HCT116 (cell line): ENCODE measurements around the gene NENF. TPM values are rescaled to one million over a fixed set of nuclear protein-coding genes. Genes with fewer than 3 reads are reported as not detected.

Source experiments
- ATAC-seq: fragments of 200-7000 bp; cut with Tn5 transposase; 2 replicates; pipeline ENCODE4 v1.9.1; 2020; ENCODE audit warnings: mild to moderate bottlenecking, moderate library complexity
- BruUV-seq: library from RNA; stranded (reverse); fragments of 400-500 nt; replicated peaks from 2 replicates; lab custom pipeline; 2021; lab: Mats Ljungman, UMichigan
- CTCF ChIA-PET: fragments of 300-600 bp; sonication (Branson Sonifier 250); formaldehyde crosslinking; loops from one replicate; lab custom pipeline; 2021; ENCODE audit warnings: antibody characterized with exemption; lab: Charles Lee
- POLR2A ChIA-PET: fragments of 300-600, 350-600 bp; sonication (Branson Sonifier 250); formaldehyde crosslinking; loops from one replicate; lab custom pipeline; 2021; ENCODE audit warnings: antibody characterized with exemption; lab: Charles Lee
- RAD21 ChIA-PET, 2 experiments: fragments of 300-600 bp; sonication (Branson Sonifier 250); formaldehyde crosslinking; loops; one replicate each; lab custom pipeline; 2023; ENCODE audit warnings: low total read pairs in 2 of 2; ENCODE audit not compliant: uncharacterized antibody in 2 of 2, unreplicated experiment in 2 of 2, low non-redundant PET in 1 of 2; lab: Charles Lee
- DNase-seq: peaks from one replicate; pipeline ENCODE4 v3.0.0-alpha.2; 2010; ENCODE audit warnings: low read depth, low spot score
- H2AFZ ChIP-seq: fragments of 200-600 bp; shearing (Covaris generic), sonication (generic); 2 replicates; pipeline ENCODE4 v1.6.1; 2017; ENCODE audit warnings: low read depth, mixed run types, mixed read lengths, antibody characterized with exemption, low read length; ENCODE audit not compliant: poor library complexity, severe bottlenecking
- H3K27ac ChIP-seq: 2 replicates; pipeline ENCODE4 v1.5.1; 2012; ENCODE audit warnings: low read depth, low read length
- H3K27me3 ChIP-seq: fragments of 200-600 bp; sonication (generic); 2 replicates; pipeline ENCODE4 v1.6.1; 2016; ENCODE audit warnings: mixed run types, low read length, mixed read lengths; ENCODE audit not compliant: insufficient read depth
- H3K36me3 ChIP-seq, 2 experiments: fragments of 200-500 bp in 1 of 2; fragments of 200-600 bp in 1 of 2; sonication (Bioruptor generic) in 1 of 2; sonication (generic) in 1 of 2; 2 replicates each; pipeline versions ENCODE4 v1.5.1 to v1.6.1; 2014 to 2016; ENCODE audit warnings: low read length in 2 of 2, inconsistent platforms in 1 of 2, mixed read lengths in 1 of 2, mixed run types in 1 of 2; ENCODE audit not compliant: insufficient read depth in 2 of 2, control insufficient read depth in 1 of 2
- H3K4me1 ChIP-seq, 2 experiments: fragments of 200-600 bp in 1 of 2; sonication (generic) in 1 of 2; 2 replicates each; pipeline versions ENCODE4 v1.5.1 to v1.6.1; 2012 to 2017; ENCODE audit warnings: low read length in 2 of 2, inconsistent platforms in 1 of 2, mild to moderate bottlenecking in 1 of 2, mixed read lengths in 1 of 2, mixed run types in 1 of 2, moderate library complexity in 1 of 2; ENCODE audit not compliant: insufficient read depth in 2 of 2, control insufficient read depth in 1 of 2
- H3K4me2 ChIP-seq: fragments of 200-600 bp; sonication (generic); 2 replicates; pipeline ENCODE4 v1.6.1; 2017; ENCODE audit warnings: mixed run types, low read length, mixed read lengths
- H3K4me3 ChIP-seq, 2 experiments: fragments of 200-600 bp in 1 of 2; sonication (generic) in 1 of 2; replicated peaks in 1 of 2; 2 replicates each; pipeline ENCODE4 v1.5.1; 2011 to 2016; ENCODE audit warnings: low read length in 2 of 2, control low read depth in 1 of 2, low read depth in 1 of 2, mild to moderate bottlenecking in 1 of 2, mixed read lengths in 1 of 2, mixed run types in 1 of 2
- H3K79me2 ChIP-seq: fragments of 200-600 bp; sonication (generic); 2 replicates; pipeline ENCODE4 v1.6.1; 2017; ENCODE audit warnings: mild to moderate bottlenecking, mixed run types, low read length, moderate library complexity, mixed read lengths; ENCODE audit not compliant: insufficient read depth
- H3K9ac ChIP-seq: fragments of 200-600 bp; sonication (generic); 2 replicates; pipeline ENCODE4 v1.6.1; 2016; ENCODE audit warnings: low read length, mixed read lengths
- H3K9me2 ChIP-seq: fragments of 200-600 bp; sonication (generic), shearing (Covaris generic); 2 replicates; pipeline ENCODE4 v1.6.1; 2017; ENCODE audit warnings: mixed run types, mild to moderate bottlenecking, moderate library complexity; ENCODE audit not compliant: insufficient read depth
- H3K9me3 ChIP-seq, 2 experiments: fragments of 200-500 bp in 1 of 2; fragments of 200-600 bp in 1 of 2; sonication (Bioruptor generic) in 1 of 2; sonication (generic) in 1 of 2; 2 replicates each; pipeline ENCODE4 v1.6.1; 2014 to 2017; ENCODE audit warnings: low read length in 2 of 2, mixed read lengths in 2 of 2, inconsistent platforms in 1 of 2, low read depth in 1 of 2, mild to moderate bottlenecking in 1 of 2, mixed run types in 1 of 2, moderate library complexity in 1 of 2; ENCODE audit not compliant: control insufficient read depth in 1 of 2, insufficient read depth in 1 of 2
- H4K20me1 ChIP-seq: fragments of 200-600 bp; sonication (generic), shearing (Covaris generic); 2 replicates; pipeline ENCODE4 v1.6.1; 2017; ENCODE audit warnings: mixed run types, mild to moderate bottlenecking, moderate library complexity; ENCODE audit not compliant: insufficient read depth
- CEBPB ChIP-seq: IDR thresholded peaks from 2 replicates; pipeline ENCODE4 v1.6.1; 2012; ENCODE audit warnings: low read depth
- CTCF ChIP-seq, 3 experiments: fragments of 200-600 bp in 1 of 3; sonication (generic) in 1 of 3; IDR thresholded peaks in 2 of 3; conservative IDR thresholded peaks in 1 of 3; 2 replicates each; pipeline ENCODE4 v1.5.1; 2012 to 2017; ENCODE audit warnings: low read depth in 2 of 3, low read length in 2 of 3, antibody characterized with exemption in 1 of 3, borderline replicate concordance in 1 of 3, control low read depth in 1 of 3, mild to moderate bottlenecking in 1 of 3, mixed read lengths in 1 of 3, mixed run types in 1 of 3, moderate library complexity in 1 of 3; ENCODE audit not compliant: insufficient read depth in 1 of 3
- EGR1 ChIP-seq: IDR thresholded peaks from 2 replicates; pipeline ENCODE4 v1.6.1; 2012; ENCODE audit warnings: low read depth
- ELF1 ChIP-seq: IDR thresholded peaks from 2 replicates; pipeline ENCODE4 v1.6.1; 2012; ENCODE audit warnings: low read depth, borderline replicate concordance
- EZH2 ChIP-seq: fragments of 200-600 bp; sonication (generic); IDR thresholded peaks from 2 replicates; pipeline ENCODE4 v1.6.1; 2017; ENCODE audit warnings: antibody characterized with exemption, mixed run types
- EZH2phosphoT487 ChIP-seq: fragments of 200-600 bp; IDR thresholded peaks from 2 replicates; pipeline ENCODE4 v1.6.1; 2018; ENCODE audit warnings: antibody characterized with exemption, borderline replicate concordance
- FOSL1 ChIP-seq: IDR thresholded peaks from 2 replicates; pipeline ENCODE4 v1.6.1; 2012; ENCODE audit warnings: low read depth
- MAX ChIP-seq: IDR thresholded peaks from 2 replicates; pipeline ENCODE4 v1.6.1; 2012
- POLR2A ChIP-seq: IDR thresholded peaks from 2 replicates; pipeline ENCODE4 v1.7.0; 2011; ENCODE audit warnings: borderline replicate concordance; ENCODE audit not compliant: insufficient read depth, insufficient read length; ENCODE audit errors: extremely low read depth
- POLR2AphosphoS5 ChIP-seq: IDR thresholded peaks from 2 replicates; pipeline ENCODE4 v1.6.1; 2011; ENCODE audit warnings: mild to moderate bottlenecking, low read depth, low read length, moderate library complexity
- RAD21 ChIP-seq: IDR thresholded peaks from 2 replicates; pipeline ENCODE4 v1.6.1; 2012; ENCODE audit warnings: low read depth, mild to moderate bottlenecking
- SRF ChIP-seq: IDR thresholded peaks from 2 replicates; pipeline ENCODE4 v1.6.1; 2012; ENCODE audit warnings: low read depth
- ZBTB33 ChIP-seq: IDR thresholded peaks from 2 replicates; pipeline ENCODE4 v1.6.1; 2011; ENCODE audit warnings: mild to moderate bottlenecking, low read length, moderate library complexity; ENCODE audit not compliant: insufficient replicate concordance; ENCODE audit errors: extremely low read depth
- ZFX ChIP-seq: fragments of 450-650 bp; IDR thresholded peaks from 2 replicates; pipeline ENCODE4 v1.6.1; 2017
- intact Hi-C: fragments of 100-400 bp; cut with micrococcal nuclease; formaldehyde crosslinking; loops from 2 replicates; pipeline ENCODE4 v1.10.0; 2022
- total RNA-seq: library from RNA; stranded (reverse); gene quantifications from one replicate; pipeline ENCODE4 v1.2.1, GENCODE V29; 2021; ENCODE audit not compliant: unreplicated experiment

The NENF gene
- total RNA-seq, 1 experiment from 2014 or later: 78.4 TPM

- ChIA-PET CTCF (no interaction called here), RAD21 (interaction anchor here in 1 of 2 experiments (0.6 kb wide), 1 partner anchor 398 kb away, joined by 3 read pairs; no protein-coding TSS in a partner anchor), POLR2A (no interaction called here)
- no peak overlapping the region for H3K9ac ChIP-seq
- ATAC-seq: no peak
- no peak overlapping the region for H3K27ac ChIP-seq
- H3K9me3 ChIP-seq: no peaks in the 10 kb centered on the region
- H3K4me1 ChIP-seq: peaks cover 0 to 6% of the 10 kb centered on the region in 2 experiments; a peak in 1 of 4 replicates
- H3K9me2 ChIP-seq: no peaks in the 10 kb centered on the region
- no peak overlapping the region for H2AFZ ChIP-seq
- TF ChIP-seq RAD21: no peak
- no peak for TF ChIP-seq EZH2phosphoT487
- TF ChIP-seq CTCF (IDR thresholded peaks at IDR 0.05 in 2 of 3, conservative IDR thresholded peaks at IDR 0.05 in 1 of 3; ENCODE audit: borderline replicate concordance in 1 of 3, insufficient read depth in 1 of 3, low read depth in 2 of 3, low read length in 2 of 3): no peak
- no peaks in the 10 kb centered on the region for H4K20me1 ChIP-seq
- H3K79me2 ChIP-seq: no peaks in the 10 kb centered on the region
- no peak overlapping the region for H3K4me3 ChIP-seq
- no TSS peak for BruUV-seq
- H3K27me3 ChIP-seq: no peaks in the 10 kb centered on the region
- H3K36me3 ChIP-seq: no peaks in the 10 kb centered on the region
- intact Hi-C loops: loop anchor here (5.0 to 10.0 kb wide), 3 partner anchors 92 to 762 kb away; partner anchors contain the start of gene PPP2R5A
- H3K4me2 ChIP-seq: no peak overlapping the region
- no peak for DNase-seq
These were observed 26.9 kb downstream of the NENF start for GRCh38 chr1:212459656-212460055.

GRCh38 chr1:212460376-212460775, 27.7 kb downstream of the NENF start:
- intact Hi-C loops: no loop called here
- Histone ChIP-seq H3K4me2 (no peak overlapping the region), H3K4me1 (peaks cover 0 to 6% of the 10 kb centered on the region in 2 experiments; a peak in 1 of 4 replicates), H3K9me2 (no peaks in the 10 kb centered on the region), H3K9ac (no peak overlapping the region), H3K79me2 (no peaks in the 10 kb centered on the region), H4K20me1 (no peaks in the 10 kb centered on the region), H3K27ac (no peak overlapping the region), H3K27me3 (no peaks in the 10 kb centered on the region), H3K4me3 (no peak overlapping the region), H2AFZ (no peak overlapping the region), H3K36me3 (no peaks in the 10 kb centered on the region), H3K9me3 (no peaks in the 10 kb centered on the region)
- no peak for DNase-seq
- ChIA-PET CTCF (no interaction called here), RAD21 (no interaction called here), POLR2A (no interaction called here)
- no TSS peak for BruUV-seq
- no peak for ATAC-seq
- TF ChIP-seq SRF (no peak), POLR2A (no peak), ZFX (no peak), EGR1 (no peak), FOSL1 (no peak), ZBTB33 (no peak), CEBPB (no peak), POLR2AphosphoS5 (no peak), EZH2 (no peak), ELF1 (no peak), RAD21 (no peak), MAX (no peak), CTCF (IDR thresholded peaks at IDR 0.05 in 2 of 3, conservative IDR thresholded peaks at IDR 0.05 in 1 of 3; ENCODE audit: borderline replicate concordance in 1 of 3, insufficient read depth in 1 of 3, low read depth in 2 of 3, low read length in 2 of 3) (no peak), EZH2phosphoT487 (no peak)
